ENCODE results near the gene TNNC1.

TNNC1 gene

DNA sequence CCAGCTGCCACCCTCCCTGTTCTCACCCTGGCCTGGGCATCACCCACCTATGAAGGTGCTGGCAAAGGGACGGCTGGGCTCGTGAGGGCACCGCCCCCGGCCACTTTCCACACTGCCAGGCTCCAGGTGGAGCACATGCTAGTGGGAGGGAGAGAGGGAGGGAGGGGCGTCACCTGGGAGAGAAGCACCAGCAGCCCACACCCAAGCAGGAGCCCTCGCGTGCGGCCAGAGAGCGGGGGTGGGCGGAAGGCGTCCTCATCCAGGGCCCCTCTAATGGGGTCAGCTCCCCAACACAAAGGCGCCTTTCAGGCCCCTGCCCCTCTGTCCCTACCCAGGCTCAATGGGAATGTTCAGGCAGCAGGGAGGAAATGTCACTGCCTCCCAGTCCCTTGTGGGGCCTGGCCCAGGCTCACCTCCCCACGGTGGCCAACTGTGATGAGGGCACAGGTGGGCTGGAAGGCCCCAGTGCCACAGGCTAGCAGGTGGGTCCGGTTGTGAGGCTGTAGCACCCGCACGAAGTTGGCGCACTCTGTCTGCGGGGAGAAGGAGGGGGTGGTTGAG is 12.0 kb downstream of the TNNC1 start:
- DNase-seq, result no peak

DNA sequence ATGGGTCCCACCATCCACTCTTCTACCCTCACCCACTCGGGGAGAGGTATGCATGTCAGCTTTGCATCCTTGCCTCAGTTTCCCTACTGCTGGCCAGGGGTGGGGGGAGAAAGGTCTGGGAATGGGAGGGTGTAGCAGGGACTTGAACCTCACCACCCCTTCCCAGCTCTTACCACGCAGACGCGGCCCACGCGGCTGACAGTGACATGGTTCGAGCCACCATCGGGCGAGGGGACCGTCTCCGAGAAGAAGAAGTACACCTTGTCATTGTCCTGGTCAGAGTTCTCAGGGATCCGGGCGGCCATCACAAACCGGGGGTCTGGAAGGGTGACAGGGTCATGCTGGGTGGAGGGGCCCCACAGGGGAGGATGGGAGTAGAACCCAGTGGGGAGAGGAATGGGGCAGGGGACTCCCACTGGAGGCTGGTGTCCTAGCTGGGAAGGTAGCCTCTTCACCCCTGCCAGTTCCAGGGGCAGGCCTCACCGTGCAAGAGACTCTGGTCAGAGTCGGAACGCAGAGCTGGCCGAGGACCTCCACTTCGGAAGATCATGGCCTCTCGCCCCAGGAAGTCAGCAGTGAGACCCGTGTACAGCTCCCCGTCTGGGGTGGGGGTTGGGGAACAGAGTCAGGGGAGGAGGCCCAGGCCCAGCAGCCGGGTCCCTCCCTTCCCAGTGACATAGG is 12.6 kb downstream of the TNNC1 start:
- DNase-seq, result no peak

GRCh38 chr3:52440671-52441070 is 13.2 kb downstream of the TNNC1 start:
- no peak for DNase-seq

GRCh38 chr3:52440249-52440551 is 13.6 kb downstream of the TNNC1 start:
- no peak for DNase-seq

GRCh38 chr3:52439426-52440248 is 14.2 kb downstream of the TNNC1 start:
- DNase-seq, result no peak

GRCh38 chr3:52438579-52439425 is 15.0 kb downstream of the TNNC1 start:
- no peak for DNase-seq

DNA sequence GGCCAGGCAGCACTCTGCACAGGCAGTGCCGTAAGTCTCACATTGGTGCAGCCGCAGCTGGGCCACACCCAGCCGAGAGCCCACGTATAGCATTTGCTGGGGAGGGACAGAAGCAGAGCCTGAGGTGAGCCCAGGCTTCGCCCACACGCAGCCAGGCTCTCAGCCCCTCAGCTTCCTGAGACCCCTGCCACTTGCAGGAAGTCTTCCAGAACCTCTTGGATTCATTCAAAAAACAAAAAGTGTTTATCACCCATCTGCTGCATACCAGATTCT is 15.8 kb downstream of the TNNC1 start:
- DNase-seq, result no peak

DNA sequence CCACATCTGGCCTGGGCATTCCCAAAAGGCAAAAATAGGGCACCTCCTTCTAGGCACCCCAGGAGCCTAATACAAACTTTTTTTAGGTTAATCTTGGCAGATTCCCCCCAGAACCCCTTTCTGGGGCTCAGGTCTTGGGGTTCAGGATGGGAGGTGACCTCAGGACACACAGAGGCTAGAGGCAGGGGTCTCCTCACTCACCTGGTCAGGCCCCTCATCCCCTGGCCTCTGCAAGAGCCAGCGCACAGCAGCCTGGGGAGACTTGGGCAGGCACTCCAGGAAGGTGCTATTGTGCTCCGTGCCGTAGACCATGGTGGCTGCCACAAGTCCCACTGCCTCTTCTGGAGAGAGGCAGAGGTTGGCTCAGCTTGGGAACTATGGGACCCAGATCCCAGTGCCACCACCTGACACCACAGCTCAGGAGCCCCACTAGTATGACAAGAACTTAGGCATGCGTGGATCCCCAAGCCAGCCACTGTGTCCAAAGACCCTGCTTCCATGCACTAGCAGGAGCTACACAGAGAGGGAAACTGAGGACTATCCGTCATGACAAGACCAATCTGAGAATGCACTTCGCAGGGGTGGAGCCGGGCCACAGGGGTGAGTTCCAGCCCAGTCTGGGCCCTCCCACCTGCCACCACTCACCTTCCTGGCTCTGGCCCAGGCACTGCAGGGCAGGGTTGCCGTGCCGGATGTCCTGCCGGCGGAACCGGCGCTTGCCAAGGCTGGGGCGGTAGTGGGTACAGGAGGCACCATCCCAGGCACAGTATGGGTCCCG is 16.3 kb downstream of the TNNC1 start:
- DNase-seq, result no peak

DNA sequence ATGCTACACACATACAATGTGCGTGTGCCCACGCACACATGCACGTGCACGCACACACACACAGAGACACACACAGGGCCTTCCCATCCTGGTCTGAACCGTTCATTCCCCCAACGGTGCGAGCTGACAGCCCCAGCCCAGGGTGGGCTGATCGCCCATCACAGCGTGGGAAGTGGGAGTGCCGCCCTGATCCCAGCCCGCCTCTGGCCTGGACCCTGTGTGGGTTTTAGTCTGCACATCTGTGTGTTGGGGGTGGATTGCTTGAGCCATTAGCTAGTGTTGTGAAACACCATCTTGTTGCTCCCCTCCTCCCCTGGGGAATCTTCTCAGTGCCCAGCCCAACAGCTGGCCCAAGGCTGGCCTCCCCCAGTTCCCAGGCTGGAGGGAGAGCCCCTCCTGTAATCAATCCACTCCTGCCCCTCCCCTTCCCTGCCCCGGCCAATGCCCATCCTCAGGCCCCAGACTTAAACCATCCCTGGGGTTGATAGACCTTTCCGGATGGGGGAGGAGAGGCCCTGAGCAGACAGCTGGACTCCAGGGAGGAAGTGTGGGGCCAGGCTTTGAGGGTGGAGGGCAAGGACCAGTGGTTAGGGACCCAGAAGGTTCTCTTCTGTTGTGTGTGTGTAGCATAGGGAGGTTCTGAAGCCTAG is 17.2 kb downstream of the TNNC1 start:
- no peak for DNase-seq

GRCh38 chr3:52435246-52436101 is 18.4 kb downstream of the TNNC1 start:
- DNase-seq, result no peak

GRCh38 chr3:52434491-52435115 is 19.2 kb downstream of the TNNC1 start:
- DNase-seq, result no peak

- DNase-seq, result no peak
These were observed 19.8 kb downstream of the TNNC1 start for GRCh38 chr3:52433996-52434479.

DNA sequence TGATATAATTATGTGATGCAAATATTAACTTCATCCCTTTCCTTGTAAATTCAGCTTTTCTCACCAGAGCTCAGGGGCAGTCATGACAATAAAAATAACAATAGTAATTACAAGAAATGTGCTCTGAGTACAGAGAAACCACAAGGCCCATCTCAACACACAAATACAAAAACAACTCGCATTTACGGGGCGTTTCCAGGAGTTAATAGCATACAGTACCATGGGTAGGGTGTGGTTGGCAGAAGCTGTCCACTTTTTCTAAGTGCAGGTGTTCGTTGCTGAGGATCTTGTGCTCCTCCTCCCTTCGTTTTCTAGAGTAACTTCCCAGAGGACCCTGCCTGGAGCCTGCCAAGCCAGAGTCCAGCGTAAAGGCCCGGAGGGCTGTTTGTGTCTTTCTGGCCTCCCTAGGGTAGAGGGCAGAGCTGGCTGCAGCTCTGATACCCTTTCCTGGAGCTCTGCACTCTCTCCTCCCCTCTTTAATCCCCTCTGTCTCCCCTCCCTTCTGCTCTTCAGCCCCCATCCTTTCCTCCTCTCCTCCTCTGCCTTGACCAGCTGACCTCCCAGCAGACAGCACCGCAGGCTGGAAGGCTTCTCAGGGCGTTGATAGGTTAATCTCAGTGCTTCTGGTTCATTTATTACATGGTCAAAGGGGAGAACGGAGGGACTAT is 20.4 kb downstream of the TNNC1 start:
- DNase-seq, result no peak

- DNase-seq, result no peak
These were observed 21.1 kb downstream of the TNNC1 start for GRCh38 chr3:52432691-52433141.

DNA sequence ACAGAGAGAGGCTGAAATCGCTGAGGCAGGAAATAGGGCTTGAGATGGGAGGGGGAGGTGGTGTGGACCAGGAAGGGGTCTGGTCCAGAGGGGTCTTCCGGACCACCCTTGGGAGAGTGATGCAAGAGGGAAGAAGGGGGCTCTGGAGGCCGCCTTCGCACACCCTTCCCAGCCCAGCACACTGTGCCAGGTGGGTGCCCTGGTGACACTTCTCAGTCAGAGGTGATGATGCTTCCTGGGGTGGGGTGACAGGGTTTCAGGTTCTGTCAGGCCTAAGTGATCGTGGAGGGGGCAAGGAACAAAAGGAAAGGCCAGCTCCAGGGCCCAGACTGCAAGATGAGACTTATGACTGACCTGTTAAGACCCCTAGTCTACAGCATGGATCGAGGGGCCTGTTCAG is 21.6 kb downstream of the TNNC1 start:
- no peak for DNase-seq

DNA sequence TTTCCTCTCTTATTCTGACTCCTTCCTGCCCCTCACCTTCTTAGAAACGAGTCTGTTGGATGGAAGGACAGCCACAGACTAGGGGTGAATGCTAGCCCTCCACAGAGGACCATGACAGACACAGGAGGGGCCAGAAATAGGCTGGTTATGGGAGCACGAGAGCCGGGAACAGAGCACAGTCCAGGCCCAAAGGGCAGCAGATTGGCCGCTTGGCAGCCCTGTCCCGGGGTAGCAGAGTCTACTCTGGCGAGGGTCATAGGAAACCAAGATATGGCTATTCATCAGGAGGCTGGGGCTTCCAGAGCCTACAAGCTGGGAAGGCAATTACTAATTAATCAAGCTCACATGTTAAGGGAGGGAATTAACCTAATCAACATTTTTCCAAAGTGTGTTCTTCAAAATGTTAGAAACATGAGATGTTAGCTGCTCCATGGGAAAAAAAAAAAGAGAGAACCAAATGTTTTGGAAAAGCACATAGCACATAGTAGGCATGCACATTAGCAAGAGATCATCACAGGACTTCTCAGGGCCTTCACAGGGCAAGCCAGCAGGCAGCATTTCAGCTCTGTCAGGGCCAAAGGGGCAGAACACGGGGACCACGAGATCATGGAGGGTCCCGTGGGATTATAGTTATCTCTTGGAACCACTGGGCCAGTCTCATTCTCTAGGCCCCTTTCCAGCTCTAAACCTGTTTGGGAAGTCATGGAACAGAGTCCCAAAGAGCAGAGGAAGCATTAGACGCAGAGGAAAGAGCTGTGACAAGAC is 22.2 kb downstream of the TNNC1 start:
- DNase-seq, result no peak

GRCh38 chr3:52430416-52430810 is 23.4 kb downstream of the TNNC1 start:
- DNase-seq, result no peak

GRCh38 chr3:52429779-52430415 is 23.9 kb downstream of the TNNC1 start:
- no peak for DNase-seq

- DNase-seq, result no peak
These were observed 24.8 kb downstream of the TNNC1 start for GRCh38 chr3:52429031-52429430.
